Prostate gland (tissue), 2 donors: Measurements from ENCODE around the gene FAT4.
A peak's percentile ranks its signal among the peaks of the same experiment; 100 is the strongest.

ENCODE experiments used
- POLR2A ChIP-seq: fragments of 450-650 bp; IDR thresholded peaks from one replicate; pipeline ENCODE4 v1.6.1; 2016; ENCODE audit warnings: antibody characterized with exemption, mild to moderate bottlenecking
- POLR2AphosphoS5 ChIP-seq: sonication (generic); formaldehyde crosslinking; IDR thresholded peaks from one replicate; pipeline ENCODE4 v1.6.1; 2017; ENCODE audit warnings: antibody characterized with exemption
- TF ChIP-seq, protein P1 (sequence below), 4 experiments: fragments of 200-600 bp in 2 of 4; fragments of 450-650 bp in 2 of 4; sonication (generic) in 2 of 4; IDR thresholded peaks; 1 replicate in 3 of 4; 2 replicates in 1 of 4; pipeline ENCODE4 v1.5.1; 2016 to 2019; ENCODE audit warnings: antibody characterized with exemption in 4 of 4, mild to moderate bottlenecking in 2 of 4, moderate library complexity in 2 of 4

DNA sequence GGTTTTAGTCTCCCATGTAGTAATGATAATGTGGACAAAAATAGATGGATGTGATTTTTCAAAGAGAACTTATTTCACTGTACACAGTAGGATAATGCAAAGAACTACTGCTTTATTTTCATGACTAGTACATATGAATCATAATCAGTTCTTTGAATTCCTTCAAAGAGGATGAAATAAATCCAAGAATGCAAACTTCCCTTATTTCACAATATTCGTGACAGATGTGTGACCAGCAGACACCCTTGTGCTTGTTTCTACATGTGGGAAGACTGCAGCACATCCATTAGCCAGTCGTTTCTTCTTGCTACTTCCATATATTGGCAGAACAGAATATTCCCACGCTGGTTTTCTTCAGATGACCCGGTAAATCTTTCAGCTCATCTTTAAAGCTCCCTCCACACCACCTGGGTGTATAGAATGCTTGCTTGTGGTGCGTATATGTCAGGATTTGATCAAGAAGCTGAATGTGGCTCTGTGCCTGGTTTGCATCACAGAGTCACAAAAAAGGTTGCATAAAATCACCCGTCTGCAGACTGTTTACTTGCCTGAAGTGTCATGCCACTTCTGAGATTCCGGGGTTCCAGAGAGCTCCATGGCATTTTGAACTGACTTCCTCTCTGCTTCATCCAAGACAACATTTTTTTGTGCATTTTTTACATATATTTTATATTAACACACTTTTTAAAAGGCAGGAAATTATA is 47.7 kb upstream of the FAT4 start:
- TF ChIP-seq POLR2A (no peak), POLR2AphosphoS5 (peak; percentile 26)
- TF ChIP-seq, protein P1, sequence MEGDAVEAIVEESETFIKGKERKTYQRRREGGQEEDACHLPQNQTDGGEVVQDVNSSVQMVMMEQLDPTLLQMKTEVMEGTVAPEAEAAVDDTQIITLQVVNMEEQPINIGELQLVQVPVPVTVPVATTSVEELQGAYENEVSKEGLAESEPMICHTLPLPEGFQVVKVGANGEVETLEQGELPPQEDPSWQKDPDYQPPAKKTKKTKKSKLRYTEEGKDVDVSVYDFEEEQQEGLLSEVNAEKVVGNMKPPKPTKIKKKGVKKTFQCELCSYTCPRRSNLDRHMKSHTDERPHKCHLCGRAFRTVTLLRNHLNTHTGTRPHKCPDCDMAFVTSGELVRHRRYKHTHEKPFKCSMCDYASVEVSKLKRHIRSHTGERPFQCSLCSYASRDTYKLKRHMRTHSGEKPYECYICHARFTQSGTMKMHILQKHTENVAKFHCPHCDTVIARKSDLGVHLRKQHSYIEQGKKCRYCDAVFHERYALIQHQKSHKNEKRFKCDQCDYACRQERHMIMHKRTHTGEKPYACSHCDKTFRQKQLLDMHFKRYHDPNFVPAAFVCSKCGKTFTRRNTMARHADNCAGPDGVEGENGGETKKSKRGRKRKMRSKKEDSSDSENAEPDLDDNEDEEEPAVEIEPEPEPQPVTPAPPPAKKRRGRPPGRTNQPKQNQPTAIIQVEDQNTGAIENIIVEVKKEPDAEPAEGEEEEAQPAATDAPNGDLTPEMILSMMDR (IDR thresholded peaks at IDR 0.05) = no peak
